Stimulated activated CD8-positive, alpha-beta memory T cell treated with anti-CD3 and anti-CD28 coated beads, Interleukin-4, amount 100 ng/mL, for 24 hours (primary cell): ENCODE results near the gene SERPINF2.
"Not testable (repeated sequence)": the region's sequence is repeated elsewhere in the genome, so short reads cannot be mapped to it uniquely, and the experiment has no call there.

ENCODE experiments used
- DNase-seq: peaks from one replicate; pipeline ENCODE4 v3.0.0-alpha.2; 2020; ENCODE audit warnings: low read depth

SERPINF2 gene

GRCh38 chr17:1762901-1763898 is 20.5 kb downstream of the SERPINF2 start:
- no peak for DNase-seq

GRCh38 chr17:1764284-1764683 is 21.6 kb downstream of the SERPINF2 start:
- DNase-seq, result peak; percentile 22

GRCh38 chr17:1764705-1765104 is 22.0 kb downstream of the SERPINF2 start:
- not testable (repeated sequence) for DNase-seq

- no peak for DNase-seq
Observed at GRCh38 chr17:1765576-1765975, 22.9 kb downstream of the SERPINF2 start.

- no peak for DNase-seq
Observed at GRCh38 chr17:1766382-1767135, 23.9 kb downstream of the SERPINF2 start.

- DNase-seq, result no peak
Observed at GRCh38 chr17:1767358-1767757, 24.7 kb downstream of the SERPINF2 start.

GRCh38 chr17:1769822-1770477 is 27.3 kb downstream of the SERPINF2 start:
- DNase-seq, result no peak

- DNase-seq, result not testable (repeated sequence)
Observed at GRCh38 chr17:1773000-1773695, 30.5 kb downstream of the SERPINF2 start.

GRCh38 chr17:1773696-1774181 is 31.1 kb downstream of the SERPINF2 start:
- DNase-seq, result no peak

- DNase-seq, result no peak
Observed at GRCh38 chr17:1774390-1775176, 31.9 kb downstream of the SERPINF2 start.

GRCh38 chr17:1776328-1776727 is 33.7 kb downstream of the SERPINF2 start:
- DNase-seq, result no peak

- no peak for DNase-seq
Observed at GRCh38 chr17:1776857-1777256, 34.2 kb downstream of the SERPINF2 start.

- no peak for DNase-seq
Observed at GRCh38 chr17:1779571-1780131, 37.0 kb downstream of the SERPINF2 start.

- no peak for DNase-seq
Observed at GRCh38 chr17:1782171-1782567, 39.5 kb downstream of the SERPINF2 start.

GRCh38 chr17:1783271-1783670 is 40.6 kb downstream of the SERPINF2 start:
- no peak for DNase-seq

- no peak for DNase-seq
Observed at GRCh38 chr17:1783834-1784611, 41.4 kb downstream of the SERPINF2 start.

GRCh38 chr17:1785930-1786329 is 43.3 kb downstream of the SERPINF2 start:
- DNase-seq, result no peak

- DNase-seq, result no peak
Observed at GRCh38 chr17:1786708-1787107, 44.0 kb downstream of the SERPINF2 start.

GRCh38 chr17:1787301-1787902 is 44.7 kb downstream of the SERPINF2 start:
- no peak for DNase-seq
